IPS-11a (cell line): ENCODE data around the gene CCDC142.
A peak's percentile ranks its signal among the peaks of the same experiment; 100 is the strongest.

Experiments used
- H3K4me3 ChIP-seq: one replicate; pipeline ENCODE4 v1.5.1; 2013; ENCODE audit warnings: low read depth, low read length, control low read depth

The CCDC142 gene

DNA sequence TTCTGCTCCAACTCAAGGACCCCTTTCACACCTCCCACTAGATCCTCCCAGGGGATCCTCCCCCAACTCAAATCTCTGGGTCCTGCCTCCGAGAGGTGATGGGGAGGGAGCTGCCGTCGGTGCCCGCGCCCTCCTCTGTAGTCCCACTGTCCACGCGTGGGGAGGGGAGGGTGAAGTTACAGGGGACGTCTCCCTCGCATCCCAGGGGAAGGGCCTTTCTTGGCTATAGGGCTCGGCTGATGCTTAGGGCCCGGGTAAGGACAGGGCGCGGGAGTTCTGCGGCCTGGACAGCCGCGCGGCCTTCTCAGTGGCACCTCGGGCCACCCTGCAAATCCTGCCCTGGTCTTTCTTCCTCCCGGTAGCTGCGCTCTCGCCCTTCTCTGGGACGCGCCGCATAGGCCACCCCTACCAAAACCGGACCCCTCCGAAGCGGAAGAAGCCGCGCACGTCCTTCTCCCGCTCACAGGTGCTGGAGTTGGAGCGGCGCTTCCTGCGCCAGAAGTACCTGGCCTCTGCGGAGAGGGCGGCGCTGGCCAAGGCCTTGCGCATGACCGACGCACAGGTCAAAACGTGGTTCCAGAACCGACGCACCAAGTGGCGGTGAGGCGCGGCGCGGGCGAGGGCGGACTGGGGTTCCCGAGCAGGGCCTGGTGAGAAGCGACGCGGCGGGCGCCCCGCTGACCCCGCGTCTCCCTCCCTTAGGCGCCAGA lies 32.6 kb upstream of the CCDC142 start:
- no peak overlapping the region for H3K4me3 ChIP-seq

DNA sequence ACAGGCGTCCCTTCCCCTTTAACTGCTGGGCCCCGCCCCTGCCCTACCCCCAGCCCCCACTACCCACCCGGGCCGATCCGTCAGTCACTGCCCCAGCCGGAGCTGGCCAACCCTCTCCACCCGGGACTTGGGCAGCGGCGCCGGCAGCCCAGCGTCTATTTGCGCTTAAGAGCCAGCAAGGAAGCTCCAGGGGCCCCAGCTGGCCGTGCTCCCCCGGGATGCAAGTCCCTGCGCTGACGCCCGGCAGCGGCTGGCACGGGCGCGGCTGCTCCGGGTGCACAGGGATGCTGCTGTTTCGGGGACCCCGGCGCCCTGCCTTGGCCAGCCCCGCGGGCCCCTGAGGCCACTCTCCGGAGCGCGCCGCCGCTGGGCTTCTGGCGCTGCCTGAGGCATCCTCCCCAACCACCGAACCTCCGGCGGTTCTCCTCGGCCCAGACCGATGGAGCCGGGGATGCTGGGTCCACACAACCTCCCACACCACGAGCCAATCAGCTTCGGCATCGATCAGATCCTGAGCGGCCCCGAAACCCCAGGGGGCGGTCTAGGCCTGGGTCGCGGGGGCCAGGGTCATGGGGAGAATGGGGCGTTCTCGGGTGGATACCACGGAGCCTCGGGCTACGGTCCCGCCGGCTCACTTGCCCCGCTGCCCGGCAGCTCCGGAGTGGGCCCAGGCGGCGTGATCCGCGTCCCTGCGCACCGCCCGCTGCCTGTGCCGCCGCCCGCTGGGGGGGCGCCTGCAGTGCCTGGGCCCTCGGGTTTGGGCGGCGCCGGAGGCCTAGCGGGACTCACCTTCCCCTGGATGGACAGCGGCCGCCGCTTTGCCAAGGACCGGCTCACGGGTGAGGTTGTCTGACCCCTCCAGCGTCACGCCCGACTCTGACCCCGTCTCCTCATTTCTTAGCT lies 31.8 kb upstream of the CCDC142 start, which contains the start of gene TLX2:
TLX2 (plus strand) TSS at position 83 of the 903 bp plus-strand sequence; CDS start at position 440, 357 bp downstream.
- peak within 1 kb of the TSS; percentile 20 for H3K4me3 ChIP-seq

DNA sequence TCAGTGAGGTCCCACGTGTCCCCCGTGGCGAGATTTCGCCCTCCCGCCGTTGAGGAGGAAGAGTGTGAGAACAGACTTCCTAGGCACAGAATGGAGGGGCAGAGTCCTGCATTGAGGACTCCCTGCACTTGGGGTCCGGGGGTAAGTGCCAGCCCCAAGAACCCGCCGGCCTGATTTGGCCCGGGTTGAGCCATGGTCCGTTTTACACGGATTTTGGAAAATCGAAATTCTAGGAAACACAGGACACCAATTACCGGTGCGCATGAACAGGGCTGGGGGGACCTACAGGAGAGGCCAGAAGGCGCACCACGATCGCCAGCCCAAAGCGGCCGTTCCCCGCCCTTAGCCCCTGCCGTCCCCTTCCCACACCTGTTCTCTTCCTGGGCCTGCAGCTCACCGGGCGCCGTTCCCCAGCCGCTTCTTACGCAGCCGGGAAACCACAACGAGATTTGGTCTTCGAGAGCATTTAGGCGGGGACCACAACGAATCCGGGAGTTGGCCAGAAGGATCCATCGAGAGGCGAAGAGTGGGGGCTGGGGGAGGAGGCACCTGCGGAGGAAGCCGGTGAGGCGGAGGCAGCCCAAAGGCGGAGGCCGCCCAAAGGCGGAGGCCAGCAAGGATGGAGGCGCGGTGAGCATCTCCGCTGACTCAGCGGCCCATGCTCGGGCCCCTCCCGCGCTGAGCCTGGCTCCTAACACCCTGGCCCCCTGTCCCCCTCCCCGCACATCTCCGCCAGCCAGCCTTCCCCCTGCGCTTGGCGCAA lies 31.0 kb upstream of the CCDC142 start:
- peak overlapping the region; percentile 20 for H3K4me3 ChIP-seq

DNA sequence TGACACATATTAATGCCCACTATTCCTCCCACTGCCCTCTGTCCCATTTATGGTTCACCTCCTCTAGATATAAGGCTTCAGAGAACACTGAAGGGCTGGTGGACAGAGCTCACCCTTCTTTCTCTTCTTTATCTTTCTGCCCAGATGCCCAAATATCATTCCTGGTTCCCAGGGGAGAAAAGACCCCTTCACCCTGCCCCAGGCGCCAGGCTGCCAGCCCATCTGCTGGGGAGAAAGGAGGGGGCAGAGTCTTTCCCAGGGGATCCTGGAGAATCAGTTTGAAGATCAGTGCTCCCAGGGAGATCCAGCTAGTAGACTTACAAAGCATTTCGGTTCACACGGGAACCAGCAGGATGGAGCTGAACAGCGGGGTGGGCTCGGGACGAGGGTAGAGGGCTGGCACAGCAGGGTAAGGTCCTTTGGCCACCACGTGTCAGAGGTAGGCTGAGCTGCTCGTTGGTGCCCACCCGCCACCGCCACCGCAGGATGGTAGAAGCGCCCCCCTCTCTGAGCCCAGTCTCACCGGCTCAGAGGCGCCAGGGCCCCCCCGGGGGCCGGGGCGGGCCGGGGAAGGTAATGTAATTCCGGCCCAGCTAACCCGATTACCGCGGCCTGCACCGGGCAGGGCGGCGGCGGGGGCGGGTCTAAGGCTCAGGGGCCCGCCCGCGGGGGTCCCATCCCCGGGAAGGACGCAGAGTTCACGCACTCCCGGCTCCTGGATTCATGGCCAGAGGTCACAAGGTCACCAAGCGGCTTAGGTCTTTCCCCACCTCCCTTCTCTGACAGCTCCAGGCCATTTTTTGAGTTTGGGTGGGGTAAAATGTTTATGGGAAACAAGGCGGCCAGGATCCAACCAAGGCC lies 30.2 kb upstream of the CCDC142 start:
- H3K4me3 ChIP-seq: no peak overlapping the region

DNA sequence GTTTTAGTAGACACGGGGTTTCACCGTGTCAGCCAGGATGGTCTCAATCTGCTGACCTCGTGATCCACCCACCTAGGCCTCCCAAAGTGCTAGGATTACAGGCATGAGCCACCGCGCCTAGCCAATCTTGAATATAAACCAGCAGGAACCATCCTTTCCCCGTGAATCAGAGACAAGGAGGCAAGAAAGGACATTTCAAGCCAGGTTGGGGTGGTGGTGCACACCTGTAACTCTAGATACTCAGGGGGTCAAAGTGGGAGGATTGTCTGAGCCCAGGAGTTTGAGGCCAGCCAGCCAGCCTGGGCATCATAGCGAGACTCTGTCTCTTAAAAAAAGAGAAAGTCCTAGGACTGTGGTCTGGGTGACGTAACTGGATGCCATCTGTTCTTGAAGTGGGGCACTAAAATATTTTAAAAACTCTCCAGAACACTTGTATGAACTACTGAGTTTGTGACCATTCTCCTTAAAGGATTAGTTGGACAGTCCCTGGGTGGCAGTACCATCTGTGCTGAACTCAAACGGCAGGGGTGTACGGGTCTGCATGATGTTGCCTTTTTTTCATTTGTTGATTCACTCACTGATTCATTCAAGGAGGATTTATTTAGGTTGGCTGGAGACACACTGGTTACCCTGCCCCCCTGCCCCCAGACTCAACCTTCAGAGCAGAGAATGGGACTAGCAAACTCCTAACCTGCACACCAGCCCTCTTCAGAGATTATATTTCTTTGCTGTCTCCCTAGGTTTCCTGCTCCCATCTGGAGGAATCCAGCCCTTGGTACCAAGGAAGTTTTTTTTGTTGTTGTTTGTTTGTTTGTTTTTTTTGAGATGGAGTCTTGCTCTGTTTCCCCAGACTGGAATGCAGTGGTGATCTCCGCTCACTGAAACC lies 28.5 kb upstream of the CCDC142 start:
- H3K4me3 ChIP-seq: no peak overlapping the region

DNA sequence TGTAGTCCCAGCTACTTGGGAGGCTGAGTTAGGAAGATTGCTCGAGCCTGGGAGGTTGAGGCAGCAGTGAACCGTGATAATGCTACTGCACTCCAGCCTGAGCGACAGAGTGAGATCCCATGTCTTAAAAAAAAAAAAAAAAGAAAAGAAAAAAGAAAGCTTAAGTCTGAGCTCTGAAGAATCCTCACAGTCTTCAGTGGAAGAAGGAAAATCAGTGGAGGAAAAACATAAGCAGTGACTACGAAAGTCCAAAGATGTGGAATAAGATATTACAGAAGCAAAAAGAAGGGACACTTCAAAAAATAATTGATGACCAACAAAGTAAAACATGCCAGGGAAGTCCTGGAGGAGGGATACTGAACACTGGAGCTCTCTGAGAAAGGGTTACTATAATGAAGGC lies 27.5 kb upstream of the CCDC142 start:
- no peak overlapping the region for H3K4me3 ChIP-seq

DNA sequence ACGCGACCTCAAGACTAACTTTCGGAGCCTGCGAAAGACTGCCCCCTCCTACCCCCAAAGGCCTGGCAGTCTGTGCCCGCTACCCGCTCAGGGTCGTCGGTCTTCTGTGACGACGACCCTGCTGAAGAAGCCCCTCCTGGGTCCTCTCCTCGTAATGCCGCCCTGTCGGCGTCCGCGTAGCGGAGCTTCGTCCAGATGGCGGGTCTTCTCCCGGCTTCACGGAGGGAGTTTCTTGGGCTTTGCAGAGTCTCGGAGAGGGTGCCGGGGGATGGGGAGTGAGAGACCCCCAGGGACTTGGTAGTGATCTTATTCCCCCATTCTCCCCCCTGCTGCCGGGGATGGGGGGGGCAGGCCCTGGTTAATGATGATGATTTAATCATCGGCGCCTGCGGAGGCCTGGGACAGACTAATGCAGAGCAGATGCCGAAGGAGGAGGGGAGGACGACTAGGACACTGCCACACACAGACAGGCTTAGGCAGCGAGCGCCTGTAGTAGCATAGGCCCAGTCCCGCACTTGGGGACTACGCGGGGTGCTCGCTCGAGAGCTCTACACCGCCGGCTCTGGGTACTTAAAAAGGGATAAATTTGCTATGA lies 25.2 kb upstream of the CCDC142 start:
- peak overlapping the region; percentile 99 for H3K4me3 ChIP-seq

DNA sequence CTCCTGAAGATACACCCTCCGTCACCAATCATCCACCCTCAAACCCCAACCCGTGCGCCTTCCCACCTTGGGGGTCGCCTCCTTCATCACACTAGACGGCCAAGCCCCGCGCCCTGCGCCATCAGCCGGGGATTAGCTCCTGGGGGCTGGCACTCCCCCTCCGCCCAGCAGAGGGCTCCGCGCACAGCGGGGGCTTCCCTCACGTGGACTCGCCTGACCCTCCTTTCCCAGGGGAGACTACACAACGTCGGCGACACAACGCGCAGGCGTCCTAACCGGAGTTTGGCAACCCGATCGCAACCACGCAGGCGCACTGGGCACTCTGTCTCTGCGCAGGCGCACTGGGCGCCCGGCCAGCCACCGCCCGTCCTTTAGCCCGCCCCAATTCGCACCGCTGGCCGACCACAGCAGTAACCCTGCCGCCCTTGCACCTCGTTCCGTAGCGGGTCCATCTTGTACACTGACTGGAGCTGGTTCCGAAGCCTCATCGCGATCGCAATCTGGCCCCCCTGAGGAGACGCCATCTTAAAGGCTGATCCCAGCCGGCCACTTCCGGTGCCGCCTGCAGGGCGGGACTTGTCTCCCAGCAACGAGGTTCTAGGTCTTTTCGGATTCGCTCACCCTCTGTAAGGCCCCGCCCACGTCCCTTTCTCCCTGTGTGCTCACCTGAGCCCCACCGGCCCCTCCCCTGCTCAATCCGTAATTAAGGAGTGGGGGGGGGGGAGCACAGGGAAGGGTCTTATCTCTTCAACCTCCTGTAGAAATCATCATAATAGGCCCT lies 24.5 kb upstream of the CCDC142 start, which contains the start of gene PCGF1:
PCGF1 (minus strand) TSS at position 551 of the 781 bp plus-strand sequence; CDS start at position 524, 27 bp downstream.
- H3K4me3 ChIP-seq: peak within 1 kb of the TSS; percentile 99

DNA sequence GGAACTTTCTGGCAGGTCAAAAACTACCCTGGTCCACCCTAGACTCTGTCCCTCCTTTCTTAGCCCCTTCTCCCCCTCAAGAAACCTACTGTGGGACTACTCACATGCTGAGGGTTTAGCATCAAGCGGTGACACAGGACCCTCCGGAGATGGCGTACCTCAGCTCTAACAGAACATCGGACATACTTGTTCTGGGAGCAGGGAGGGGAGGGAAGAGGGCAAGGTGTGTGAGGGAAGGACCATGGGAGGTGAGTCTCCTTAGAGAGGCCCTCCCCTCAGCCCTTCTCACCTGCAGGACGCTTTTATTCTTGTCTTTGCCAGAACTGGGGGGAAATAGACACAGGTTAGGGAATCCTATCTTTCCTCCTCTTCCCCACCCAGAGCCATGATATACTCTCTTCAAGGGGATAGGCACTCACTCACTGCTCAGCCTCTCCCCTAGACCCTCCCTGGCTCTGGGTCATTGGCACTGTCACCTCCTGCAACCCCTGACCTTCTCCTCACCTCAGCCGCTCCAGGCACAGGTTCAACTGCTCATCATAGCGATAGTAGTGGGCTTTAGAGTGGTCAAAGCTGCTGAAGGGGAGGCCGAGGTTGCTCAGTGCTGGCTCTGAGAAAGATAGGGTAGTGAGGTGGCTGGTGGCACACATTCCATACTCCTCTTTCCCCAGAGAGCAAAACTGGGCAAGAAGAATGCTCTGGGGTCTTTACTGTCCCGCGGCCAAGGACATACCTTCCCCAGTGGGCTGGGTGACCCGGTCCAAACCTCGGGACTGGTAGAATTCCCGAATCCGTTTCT lies 22.8 kb upstream of the CCDC142 start:
- no peak overlapping the region for H3K4me3 ChIP-seq

DNA sequence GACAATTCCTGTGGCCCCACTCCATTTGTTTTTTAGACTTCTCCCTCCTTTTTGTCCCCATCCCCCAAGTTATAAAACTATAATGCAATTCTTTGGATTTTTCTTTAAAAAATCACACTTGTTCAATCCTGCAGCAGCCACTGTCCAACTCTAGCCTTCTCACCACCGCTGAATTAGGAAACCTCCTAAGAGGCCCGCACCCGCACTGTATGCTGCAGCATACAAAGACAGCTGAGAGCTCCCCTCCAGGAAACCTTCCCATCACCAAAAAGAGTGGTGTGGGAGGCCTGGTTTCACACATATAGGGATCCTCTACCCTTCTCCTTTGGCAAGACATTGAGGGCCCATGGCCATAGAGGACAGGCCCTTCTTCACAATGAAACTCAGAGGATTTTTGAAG lies 21.8 kb upstream of the CCDC142 start:
- H3K4me3 ChIP-seq: no peak overlapping the region

DNA sequence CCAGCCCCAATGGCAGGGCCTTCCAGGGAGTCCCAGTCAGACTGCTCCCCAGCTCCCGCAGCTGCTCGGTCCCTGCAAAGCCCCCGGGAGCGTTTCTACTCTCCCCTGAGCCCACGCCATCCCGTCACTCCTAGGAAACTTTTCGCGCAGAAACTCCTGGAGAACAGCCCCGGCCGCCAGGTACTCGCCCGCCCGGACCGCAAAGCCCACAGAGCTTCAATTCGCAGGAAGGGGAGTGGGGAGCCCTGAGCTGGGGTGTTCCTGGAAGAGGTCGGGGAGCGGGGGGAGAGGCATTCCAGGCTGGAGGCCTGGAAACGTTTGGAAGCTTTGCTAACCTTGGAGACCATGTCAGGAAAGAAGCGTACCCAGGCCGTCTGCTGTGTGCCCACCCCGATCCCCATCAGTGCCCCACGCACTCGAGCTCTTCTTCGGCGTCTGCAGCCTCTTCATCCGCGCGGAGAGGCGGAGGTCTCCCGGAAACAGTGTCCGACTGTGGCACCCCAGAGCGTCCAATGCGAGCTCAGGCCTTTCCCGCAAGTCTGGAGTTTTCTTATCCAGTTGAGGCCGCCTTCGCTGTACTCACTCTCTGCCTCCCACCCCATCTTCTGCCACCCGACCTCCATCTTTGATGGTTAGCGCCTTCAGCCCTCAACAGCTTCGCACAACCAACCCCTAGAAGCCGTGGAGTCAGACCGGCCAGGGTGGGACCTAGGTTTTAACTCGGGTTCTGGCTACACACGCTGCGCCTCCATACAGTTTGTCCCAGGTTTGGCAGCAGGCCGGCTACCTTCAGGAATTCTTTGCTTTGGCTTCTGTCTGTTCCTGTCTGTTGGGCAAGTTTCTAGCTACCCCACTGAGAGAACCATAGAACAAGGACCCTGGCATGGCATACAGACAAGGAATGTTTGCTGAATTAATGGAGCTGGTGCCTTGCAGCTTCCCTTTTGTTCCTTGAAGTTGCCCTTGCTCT lies 21.0 kb upstream of the CCDC142 start:
- H3K4me3 ChIP-seq: peak overlapping the region; percentile 24

DNA sequence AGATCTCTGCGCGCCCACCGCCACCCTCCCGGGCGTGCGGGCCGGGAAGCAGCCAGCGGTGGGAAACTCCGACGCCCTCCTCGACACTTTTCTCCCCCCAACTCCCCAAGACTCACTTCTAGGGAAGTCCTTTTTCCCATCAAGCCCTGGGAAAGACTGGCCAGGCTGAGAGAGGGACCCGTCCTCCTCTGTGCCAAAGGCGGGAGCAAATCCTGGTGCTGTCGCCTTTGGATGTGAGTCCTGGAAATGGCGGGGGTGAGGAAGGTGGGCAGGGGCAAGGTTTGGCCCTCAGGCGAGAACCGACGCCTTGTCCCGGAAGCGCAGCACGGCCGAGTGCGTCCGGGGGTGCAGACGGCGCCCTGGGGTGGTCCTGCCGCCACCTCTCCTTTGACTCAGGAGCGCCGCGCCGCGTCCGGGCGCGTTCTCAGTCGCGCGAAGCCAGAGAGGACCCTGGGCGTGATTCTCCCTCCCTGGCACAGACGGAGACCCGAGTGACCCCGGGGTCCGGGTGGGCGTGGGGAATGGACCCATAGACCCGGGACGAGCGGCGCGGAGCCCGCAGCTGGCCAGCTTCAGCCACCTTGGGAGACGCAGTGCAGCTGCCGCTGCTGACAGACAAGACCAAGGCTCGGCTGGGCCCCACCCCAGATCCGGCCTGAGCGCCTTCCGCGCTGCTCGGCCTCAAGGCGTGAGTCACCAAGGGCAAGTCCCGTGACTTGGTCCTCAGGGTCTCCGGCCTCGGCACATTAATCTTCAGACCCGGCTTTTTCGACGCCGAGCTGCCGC lies 20.1 kb upstream of the CCDC142 start:
- peak overlapping the region; percentile 24 for H3K4me3 ChIP-seq

DNA sequence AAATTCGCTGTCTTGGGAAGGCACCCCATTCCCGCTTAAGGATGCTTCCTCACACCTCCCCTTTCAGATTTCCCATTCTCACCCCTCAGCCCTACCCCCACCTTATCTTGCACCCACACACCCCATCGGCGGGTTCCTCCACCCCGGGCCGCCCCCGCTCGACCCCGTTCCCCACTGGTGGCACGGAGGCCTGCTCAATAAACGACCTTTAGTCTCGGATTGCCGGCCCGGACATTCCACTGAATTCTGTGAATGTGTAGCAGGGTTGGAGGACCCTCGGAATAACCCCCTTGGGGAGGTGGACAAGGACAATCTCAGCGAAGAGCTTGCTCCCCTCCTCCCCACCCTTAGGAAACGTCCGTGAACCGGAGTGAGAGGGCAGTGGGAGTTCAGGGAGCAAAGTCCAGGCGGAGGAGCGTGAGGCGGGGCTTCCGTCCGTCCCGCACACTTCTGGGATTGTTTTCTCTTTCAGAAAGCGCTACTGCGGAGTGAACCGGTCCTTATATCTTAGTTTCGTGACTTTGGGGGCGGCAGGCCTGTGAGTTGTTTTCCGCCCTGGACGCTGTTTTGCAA lies 19.4 kb upstream of the CCDC142 start:
- H3K4me3 ChIP-seq: peak overlapping the region; percentile 24

DNA sequence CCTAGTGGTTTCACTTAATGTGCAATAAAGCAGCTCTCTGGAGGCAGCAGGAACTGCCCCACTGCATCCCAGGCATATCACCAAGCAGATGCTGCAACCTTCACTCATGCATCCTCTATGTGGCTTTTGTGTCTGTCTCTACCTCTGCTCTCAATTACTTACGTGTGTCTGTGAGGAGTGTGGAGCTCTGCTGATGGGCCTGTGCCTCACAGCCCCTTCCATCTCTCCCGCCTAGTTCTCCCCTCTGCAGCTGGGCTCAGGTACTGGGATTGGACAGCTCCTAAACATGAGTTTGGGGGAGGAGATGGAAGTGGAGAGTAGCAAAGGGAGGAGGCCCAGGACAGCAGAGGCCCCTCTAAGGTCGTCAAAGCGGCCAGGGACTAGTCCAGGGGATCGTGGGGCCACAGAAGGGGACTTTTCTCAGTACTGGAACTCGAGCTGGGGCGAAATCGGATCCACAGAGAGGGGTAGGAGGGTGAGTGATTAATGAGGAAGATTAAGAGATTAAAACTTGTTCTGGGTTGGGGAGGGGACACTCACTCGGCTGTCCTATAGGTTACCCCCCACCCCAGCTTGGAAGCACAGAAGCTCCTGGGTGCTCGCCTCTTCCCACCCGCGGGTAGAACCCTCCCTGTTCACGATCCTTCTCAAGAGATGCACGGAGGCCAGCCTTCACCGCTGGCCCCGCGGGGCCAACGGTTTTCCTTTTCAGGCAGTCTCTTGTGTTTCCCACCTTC lies 18.7 kb upstream of the CCDC142 start:
- H3K4me3 ChIP-seq: no peak overlapping the region
